GM23338 (cell line): Measurements from ENCODE around the gene CALML3. TPM values are rescaled to one million over a fixed set of nuclear protein-coding genes. Genes with fewer than 3 reads are reported as not detected.

Experiments
- ATAC-seq: fragments of 200-7000 bp; cut with Tn5 transposase; 3 replicates; pipeline ENCODE4 v1.9.1; 2020
- DNase-seq: peaks from one replicate; pipeline ENCODE4 v3.0.0-alpha.2; 2015; ENCODE audit warnings: low spot score
- H2AFZ ChIP-seq: fragments of 200-600 bp; sonication (generic); 2 replicates; pipeline ENCODE4 v1.8.0; 2016; ENCODE audit warnings: antibody characterized with exemption, mild to moderate bottlenecking, moderate library complexity
- H3F3A ChIP-seq: fragments of 200-600 bp; sonication (generic); replicated peaks from 2 replicates; pipeline ENCODE4 v1.8.0; 2017; ENCODE audit warnings: antibody characterized with exemption, mixed run types, low read depth
- H3K27ac ChIP-seq: fragments of 200-600 bp; sonication (generic); 2 replicates; pipeline ENCODE4 v1.6.1; 2016; ENCODE audit warnings: low read depth
- H3K27me3 ChIP-seq: fragments of 200-600 bp; sonication (generic); 2 replicates; pipeline ENCODE4 v1.8.0; 2016; ENCODE audit warnings: mild to moderate bottlenecking, mixed run types, moderate library complexity; ENCODE audit not compliant: insufficient read depth
- H3K36me3 ChIP-seq: fragments of 200-600 bp; sonication (generic); 2 replicates; pipeline ENCODE4 v1.8.0; 2016; ENCODE audit warnings: mild to moderate bottlenecking; ENCODE audit not compliant: insufficient read depth
- H3K4me1 ChIP-seq: fragments of 200-600 bp; sonication (generic); 2 replicates; pipeline ENCODE4 v1.8.0; 2016; ENCODE audit warnings: mild to moderate bottlenecking, moderate library complexity; ENCODE audit not compliant: insufficient read depth
- H3K4me2 ChIP-seq: fragments of 200-600 bp; sonication (generic); 2 replicates; pipeline ENCODE4 v1.7.1; 2017; ENCODE audit warnings: mixed run types
- H3K4me3 ChIP-seq: fragments of 200-600 bp; sonication (generic); 2 replicates; pipeline ENCODE4 v1.6.1; 2016; ENCODE audit warnings: mixed run types
- H3K79me2 ChIP-seq: fragments of 200-600 bp; sonication (generic); replicated peaks from 2 replicates; pipeline ENCODE4 v1.8.0; 2017; ENCODE audit warnings: mild to moderate bottlenecking; ENCODE audit not compliant: insufficient read depth
- H3K9me2 ChIP-seq: fragments of 200-600 bp; sonication (generic); 2 replicates; pipeline ENCODE4 v1.8.0; 2017; ENCODE audit not compliant: insufficient read depth
- H4K20me1 ChIP-seq: fragments of 200-600 bp; sonication (generic); replicated peaks from 2 replicates; pipeline ENCODE4 v1.8.0; 2017; ENCODE audit warnings: mild to moderate bottlenecking; ENCODE audit not compliant: insufficient read depth
- H3K27ac Mint-ChIP-seq: 2 replicates; pipeline ENCODE4 v1.8.0; 2020; ENCODE audit warnings: inconsistent platforms, mild to moderate bottlenecking, moderate library complexity, mixed read lengths
- H3K27me3 Mint-ChIP-seq: 3 replicates; pipeline ENCODE4 v1.8.0; 2022; ENCODE audit warnings: low read depth, mild to moderate bottlenecking, moderate library complexity, mixed read lengths, inconsistent platforms; ENCODE audit not compliant: insufficient read depth, poor library complexity
- H3K36me3 Mint-ChIP-seq: 3 replicates; pipeline ENCODE4 v1.8.0; 2021; ENCODE audit warnings: low read depth, mild to moderate bottlenecking, inconsistent platforms, moderate library complexity, mixed read lengths
- H3K4me1 Mint-ChIP-seq: 3 replicates; pipeline ENCODE4 v1.8.0; 2020; ENCODE audit warnings: mild to moderate bottlenecking, inconsistent platforms, mixed read lengths
- H3K4me3 Mint-ChIP-seq: 3 replicates; pipeline ENCODE4 v1.8.0; 2021; ENCODE audit warnings: moderate library complexity, mild to moderate bottlenecking, inconsistent platforms, mixed read lengths
- H3K9me3 Mint-ChIP-seq: 3 replicates; pipeline ENCODE4 v1.8.0; 2020; ENCODE audit warnings: moderate library complexity, mild to moderate bottlenecking, inconsistent platforms, mixed read lengths
- CREB1 ChIP-seq: fragments of 250-450 bp; sonication (Bioruptor Pico); IDR thresholded peaks from 2 replicates; pipeline ENCODE4 v1.5.0; 2020; ENCODE audit warnings: low read depth, mild to moderate bottlenecking, moderate library complexity
- CTCF ChIP-seq, 2 experiments: fragments of 200-600 bp in 1 of 2; sonication (generic) in 1 of 2; conservative IDR thresholded peaks; 2 replicates each; pipeline versions ENCODE4 v1.5.1 to v1.6.1; 2016 to 2017; ENCODE audit warnings: antibody characterized with exemption in 2 of 2, low read depth in 2 of 2, mild to moderate bottlenecking in 2 of 2, moderate library complexity in 1 of 2
- ETS1 ChIP-seq: IDR thresholded peaks from 2 replicates; pipeline ENCODE4 v1.6.1; 2016; ENCODE audit warnings: antibody characterized with exemption
- EZH2 ChIP-seq: fragments of 200-600 bp; sonication (generic); IDR thresholded peaks from one replicate; pipeline ENCODE4 v1.8.0; 2017; ENCODE audit warnings: antibody characterized with exemption, mild to moderate bottlenecking, low read depth; ENCODE audit not compliant: unreplicated experiment
- EZH2phosphoT487 ChIP-seq: fragments of 200-600 bp; sonication (generic); IDR thresholded peaks from one replicate; pipeline ENCODE4 v1.8.1; 2018; ENCODE audit warnings: antibody characterized with exemption; ENCODE audit not compliant: unreplicated experiment
- JUNB ChIP-seq: IDR thresholded peaks from one replicate; pipeline ENCODE4 v1.6.1; 2016; ENCODE audit warnings: antibody characterized with exemption; ENCODE audit not compliant: unreplicated experiment
- NANOG ChIP-seq: IDR thresholded peaks from 2 replicates; pipeline ENCODE4 v1.6.1; 2016; ENCODE audit warnings: antibody characterized with exemption, borderline replicate concordance
- POLR2AphosphoS5 ChIP-seq: IDR thresholded peaks from 2 replicates; pipeline ENCODE4 v1.6.1; 2016; ENCODE audit warnings: antibody characterized with exemption, low read depth
- REST ChIP-seq: IDR thresholded peaks from one replicate; pipeline ENCODE4 v1.6.1; 2018; ENCODE audit warnings: antibody characterized with exemption; ENCODE audit not compliant: unreplicated experiment
- STAT1 ChIP-seq: IDR thresholded peaks from one replicate; pipeline ENCODE4 v1.6.1; 2016; ENCODE audit warnings: antibody characterized with exemption; ENCODE audit not compliant: unreplicated experiment
- ZNF114 ChIP-seq: fragments of 250-450 bp; sonication (Bioruptor Pico); IDR thresholded peaks from 2 replicates; pipeline ENCODE4 v1.5.0; 2020; ENCODE audit warnings: mild to moderate bottlenecking, moderate library complexity
- ZNF331 ChIP-seq: fragments of 250-450 bp; sonication (Bioruptor Pico); IDR thresholded peaks from 2 replicates; pipeline ENCODE4 v1.5.0; 2020; ENCODE audit warnings: low read depth, mild to moderate bottlenecking, moderate library complexity
- ZNF462 ChIP-seq: fragments of 250-450 bp; sonication (Bioruptor Pico); IDR thresholded peaks from 2 replicates; pipeline ENCODE4 v1.5.0; 2020; ENCODE audit warnings: mild to moderate bottlenecking, moderate library complexity
- polyA plus RNA-seq: library from polyadenylated mRNA; unstranded; fragments of >200 nt; fragmentation: Nextera tagmentation; extraction: Ambion mirVana; gene quantifications from 2 replicates; pipeline ENCODE4 v1.2.1, GENCODE V29; 2016
- total RNA-seq: library from RNA; depleted of rRNA; stranded (reverse); fragments of >200 nt; shearing (Covaris generic); gene quantifications from 2 replicates; pipeline ENCODE4 v1.2.3, GENCODE V29; 2014

Gene CALML3
- total and polyA plus RNA-seq, 2 experiments from 2014 or later, result not detected

GRCh38 chr10:5511231-5511884 is 13.4 kb upstream of the CALML3 start:
- Mint-ChIP-seq H3K27ac (no peak overlapping the region), H3K9me3 (no peaks in the 10 kb centered on the region), H3K36me3 (no peaks in the 10 kb centered on the region), H3K4me3 (no peak overlapping the region), H3K27me3 (peaks cover 5% of the 10 kb centered on the region), H3K4me1 (peaks cover 11% of the 10 kb centered on the region)
- Histone ChIP-seq H2AFZ (peak overlapping the region; percentile 74), H3K36me3 (no peaks in the 10 kb centered on the region), H3K9me2 (peaks cover 5% of the 10 kb centered on the region; the same call in 1 of the 2 replicates), H4K20me1 (no peaks in the 10 kb centered on the region), H3K79me2 (no peaks in the 10 kb centered on the region), H3K4me3 (no peak overlapping the region), H3K4me1 (peaks cover 6% of the 10 kb centered on the region; the same call in 1 of the 2 replicates), H3F3A (no peaks in the 10 kb centered on the region), H3K4me2 (no peak overlapping the region), H3K27ac (no peak overlapping the region), H3K27me3 (no peaks in the 10 kb centered on the region)
- TF ChIP-seq JUNB (no peak), EZH2phosphoT487 (no peak), ZNF331 (CRISPR knock-in tag) (no peak), CTCF (conservative IDR thresholded peaks at IDR 0.05; ENCODE audit: low read depth in 2 of 2) (no peak), EZH2 (no peak), ZNF114 (no peak), ZNF462 (CRISPR knock-in tag) (no peak), REST (no peak), STAT1 (no peak), POLR2AphosphoS5 (no peak), NANOG (no peak), CREB1 (CRISPR knock-in tag) (no peak), ETS1 (no peak)
- DNase-seq (no peak), ATAC-seq (peak; percentile 73)
